Islet precursor cell (in vitro differentiated cells): Measurements from ENCODE around the gene ARL14EPL.

Experiments used
- DNase-seq: peaks from one replicate; pipeline ENCODE4 v3.0.0-alpha.2; 2018

ARL14EPL gene

DNA sequence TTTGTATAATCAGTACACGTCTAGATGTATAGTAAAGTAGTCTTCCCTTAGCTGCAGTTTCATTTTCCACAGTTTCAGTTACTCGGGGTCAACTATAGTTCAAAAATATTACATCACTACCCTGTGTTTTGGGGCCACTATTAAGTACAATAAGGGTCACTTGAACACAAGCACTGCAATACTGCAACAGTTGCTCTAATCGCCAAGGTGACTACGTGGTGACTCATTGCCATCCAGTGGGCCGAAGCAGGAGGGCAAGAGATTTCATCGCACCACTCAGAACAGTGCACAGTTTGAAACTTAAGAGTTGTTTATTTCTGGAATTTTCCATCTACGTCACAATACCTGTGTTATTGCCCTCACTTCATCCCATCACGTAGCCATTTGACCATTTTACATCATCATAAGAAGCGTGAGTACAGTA lies at the start of gene ARL14EPL:
TSS of gene ARL14EPL (plus strand) at position 379 of the 424 bp plus-strand sequence. CDS start 18,994 bp downstream, outside the sequence.
- DNase-seq: peak; percentile 78

DNA sequence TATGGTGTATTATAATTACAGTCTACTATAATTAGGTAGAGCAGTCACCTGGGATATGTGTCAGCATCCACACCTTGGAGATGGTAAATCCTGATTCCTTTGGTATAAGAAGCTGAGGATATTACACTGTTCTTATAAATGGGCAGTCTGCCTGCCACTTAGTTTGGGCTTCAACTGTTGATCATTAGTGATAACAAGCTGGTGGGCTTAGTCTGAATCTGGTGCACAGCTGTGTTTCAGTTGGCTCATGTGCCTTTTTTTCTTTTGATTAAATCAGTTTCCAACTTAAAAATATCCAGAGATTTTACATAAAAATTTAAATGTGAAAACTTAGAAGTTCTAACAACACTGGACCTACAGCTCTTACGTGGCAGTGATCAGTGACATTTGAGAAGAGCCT lies 48.8 kb upstream of the ARL14EPL start:
- no peak for DNase-seq

DNA sequence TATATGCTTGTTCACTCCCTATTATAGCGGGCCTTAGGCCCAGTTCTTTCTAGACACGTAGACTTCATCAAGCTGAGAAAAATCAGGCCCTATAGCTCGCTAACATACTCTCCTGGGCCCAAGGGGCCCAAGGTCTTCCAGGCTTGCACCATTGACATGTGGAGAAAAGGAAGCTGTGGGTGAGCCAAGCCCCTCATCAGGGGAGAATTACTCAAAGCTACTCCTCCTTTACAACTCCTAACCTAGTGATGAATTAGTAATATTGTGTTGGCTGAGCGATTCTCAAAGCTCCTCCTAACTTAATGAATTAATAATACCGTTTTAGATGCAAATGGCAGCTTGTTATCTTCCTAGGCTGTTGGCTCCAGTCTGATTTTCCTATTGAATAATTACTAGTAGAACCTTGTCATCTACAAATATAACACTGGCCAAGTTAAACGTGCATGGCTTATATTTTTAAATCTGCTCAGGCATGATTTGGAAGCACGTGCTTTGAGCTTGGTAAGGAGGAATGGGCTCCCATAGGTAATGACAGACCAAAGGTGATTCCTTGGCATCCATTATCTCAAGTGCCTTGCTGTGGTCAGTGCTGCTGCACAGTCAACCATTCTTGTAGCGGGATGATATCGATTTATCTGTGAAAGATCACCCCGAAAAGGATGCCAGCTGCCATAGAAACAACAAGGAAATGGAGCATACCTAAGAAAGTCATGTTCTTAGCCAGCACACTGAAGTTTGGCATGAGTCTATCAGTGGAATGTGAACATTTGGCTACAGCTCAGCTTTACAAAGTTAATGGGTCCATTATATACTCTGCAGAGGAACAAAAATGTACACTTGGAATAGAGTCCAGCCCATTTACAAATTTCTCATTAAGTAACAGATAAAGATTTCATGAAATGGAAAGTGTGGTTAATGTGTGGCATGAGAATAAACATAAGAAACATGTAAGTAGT lies 46.2 kb upstream of the ARL14EPL start:
- no peak for DNase-seq

DNA sequence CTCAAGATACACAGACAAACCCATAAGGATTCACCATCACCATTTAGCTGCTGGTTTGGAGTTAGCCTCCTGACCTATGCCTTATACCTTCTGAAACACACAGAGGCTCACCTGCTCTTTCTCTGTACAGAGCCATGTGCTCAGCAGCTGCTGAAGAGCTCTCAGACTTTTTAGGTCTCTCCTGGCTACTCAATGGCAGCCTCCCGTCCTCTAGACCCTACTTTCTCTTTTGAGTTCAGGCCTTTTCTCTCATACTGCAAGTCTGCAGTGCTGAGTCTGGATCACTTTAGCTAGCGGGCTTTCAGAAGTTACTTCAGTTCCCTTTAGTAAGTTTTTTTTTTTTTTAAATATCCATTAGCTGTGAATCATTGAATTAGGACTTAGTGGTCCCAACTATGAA lies 44.3 kb upstream of the ARL14EPL start:
- DNase-seq: no peak

DNA sequence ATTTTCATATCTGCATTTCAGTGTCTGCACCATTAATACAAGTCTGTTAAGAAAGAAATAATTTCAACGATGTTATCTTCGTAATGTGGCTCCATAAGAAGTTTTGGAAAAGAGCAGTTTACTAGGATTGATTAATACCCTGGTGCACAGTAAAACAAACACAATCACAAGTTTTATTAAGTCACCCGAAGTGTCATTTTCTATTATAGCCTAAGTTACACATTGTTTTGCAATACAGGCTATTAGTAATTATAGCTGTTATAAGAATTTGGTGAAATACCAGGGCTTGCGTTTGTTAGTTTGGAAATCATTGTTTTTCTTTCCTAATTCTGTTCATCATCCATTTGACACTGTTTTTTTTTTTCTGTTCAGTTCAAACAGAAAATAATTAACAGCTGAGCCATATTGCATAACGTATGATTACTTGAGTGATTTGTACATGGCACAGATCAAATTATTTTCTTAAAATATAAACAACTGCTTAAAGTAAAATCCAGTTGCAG lies 39.4 kb upstream of the ARL14EPL start:
- DNase-seq: no peak

DNA sequence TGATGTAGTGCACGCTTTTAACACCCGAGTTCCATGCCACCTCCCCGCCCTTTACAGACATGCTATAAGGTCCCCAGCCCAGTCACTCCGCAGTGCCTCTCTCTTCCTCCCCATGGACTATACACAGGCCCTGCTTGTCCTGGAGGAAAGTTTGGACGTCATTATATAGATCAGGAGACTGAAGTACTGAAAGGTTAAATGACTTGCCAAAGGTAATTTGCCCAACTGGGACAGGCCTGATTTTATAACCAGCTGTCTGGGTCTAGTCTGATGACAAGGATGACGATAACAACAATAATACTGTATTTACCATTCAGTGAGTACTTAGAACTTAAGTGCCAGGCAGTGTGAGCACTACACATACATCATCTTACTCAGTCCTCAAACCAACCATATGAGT lies 36.9 kb upstream of the ARL14EPL start:
- DNase-seq: no peak

DNA sequence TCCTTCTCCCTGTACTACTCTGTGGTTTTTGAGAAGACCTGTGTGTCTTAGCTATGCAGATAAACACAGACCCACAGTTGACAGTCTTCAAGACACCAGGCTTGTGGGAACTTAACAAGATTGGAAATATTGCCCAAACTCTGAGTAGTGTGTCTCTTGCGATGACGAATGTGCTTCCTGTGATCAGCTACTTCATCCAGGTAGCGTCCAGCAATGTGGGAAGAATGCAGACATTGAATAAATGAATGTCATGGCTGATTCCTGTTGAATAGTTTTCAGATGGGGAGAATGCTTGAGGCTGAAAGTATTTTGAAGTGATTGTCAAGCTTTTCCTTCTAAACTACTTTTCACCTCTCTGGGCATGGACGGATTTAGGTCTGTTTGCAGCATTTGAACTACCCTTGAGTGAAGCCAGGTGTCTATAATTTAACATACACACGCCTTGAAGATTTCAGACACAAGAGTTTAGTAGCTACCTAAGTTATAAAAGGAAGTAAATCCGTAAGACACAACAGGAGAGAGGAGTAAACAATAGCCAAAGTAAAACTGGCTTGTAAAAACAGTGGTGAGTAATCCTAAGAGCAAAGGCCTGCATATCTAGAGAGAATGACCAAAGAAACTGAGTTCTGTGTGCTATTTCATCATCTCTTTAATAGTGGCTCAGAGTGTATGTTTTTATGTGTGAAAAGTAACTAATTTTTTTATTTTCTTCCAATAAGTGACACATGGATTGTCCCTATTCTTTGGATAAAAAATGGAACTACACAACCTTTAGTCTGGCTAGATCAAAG lies 30.0 kb upstream of the ARL14EPL start:
- no peak for DNase-seq

DNA sequence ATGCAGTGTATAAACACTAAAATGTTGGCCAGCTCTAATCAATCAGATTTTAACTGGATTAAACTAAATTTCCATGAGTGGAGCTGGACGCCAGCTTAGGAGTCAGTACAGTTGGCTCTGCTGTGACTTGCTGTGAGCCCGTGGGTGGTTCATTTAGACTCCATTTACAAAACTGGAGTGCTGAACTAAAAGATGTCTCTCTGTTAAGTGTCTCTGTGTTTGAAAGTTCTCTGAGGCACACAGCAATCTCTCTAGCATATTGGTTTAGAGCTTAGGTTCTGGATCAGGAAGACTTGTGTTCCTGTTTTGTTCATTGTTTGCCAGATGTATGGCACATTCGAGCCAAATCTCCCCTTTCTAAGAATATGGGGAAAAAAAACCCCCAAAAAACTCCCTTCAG lies 28.0 kb upstream of the ARL14EPL start:
- DNase-seq: no peak

DNA sequence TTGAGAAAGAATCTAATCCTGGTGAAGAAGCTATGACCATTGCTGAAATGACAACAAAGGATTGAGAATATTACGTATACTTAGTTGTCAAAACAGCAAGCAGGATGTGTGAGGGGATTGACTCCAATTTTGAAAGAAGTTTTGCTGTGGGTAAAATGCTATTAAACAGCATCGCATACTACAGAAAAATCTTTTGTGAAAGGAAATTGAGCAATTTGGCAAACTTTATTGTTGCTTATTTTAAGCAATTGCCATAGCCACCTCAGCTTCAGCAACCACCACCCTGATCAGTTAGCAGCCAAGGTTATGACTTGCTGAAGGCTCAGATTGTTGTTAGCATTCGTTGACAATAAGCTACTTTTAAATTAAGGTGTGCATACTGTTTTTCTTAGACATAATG lies 22.5 kb upstream of the ARL14EPL start:
- no peak for DNase-seq

DNA sequence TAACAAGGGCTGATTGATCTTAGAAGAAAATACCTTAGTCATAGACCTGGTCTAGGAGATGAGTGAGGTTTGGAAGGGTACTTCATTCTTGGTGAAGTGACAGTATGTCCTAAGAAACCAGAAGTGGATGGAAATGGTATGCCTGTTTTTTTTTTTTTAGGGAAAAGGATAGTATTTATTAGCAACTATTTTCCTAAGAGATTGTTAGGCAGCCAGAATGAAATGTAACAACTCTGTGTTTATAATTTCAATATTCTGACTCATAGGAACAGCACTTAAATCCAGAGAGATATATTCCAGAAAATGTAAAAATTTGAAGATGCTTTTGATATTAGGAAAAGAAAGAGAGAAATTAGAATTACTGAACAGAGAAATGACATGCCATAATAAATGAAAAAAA lies 21.2 kb upstream of the ARL14EPL start:
- no peak for DNase-seq

DNA sequence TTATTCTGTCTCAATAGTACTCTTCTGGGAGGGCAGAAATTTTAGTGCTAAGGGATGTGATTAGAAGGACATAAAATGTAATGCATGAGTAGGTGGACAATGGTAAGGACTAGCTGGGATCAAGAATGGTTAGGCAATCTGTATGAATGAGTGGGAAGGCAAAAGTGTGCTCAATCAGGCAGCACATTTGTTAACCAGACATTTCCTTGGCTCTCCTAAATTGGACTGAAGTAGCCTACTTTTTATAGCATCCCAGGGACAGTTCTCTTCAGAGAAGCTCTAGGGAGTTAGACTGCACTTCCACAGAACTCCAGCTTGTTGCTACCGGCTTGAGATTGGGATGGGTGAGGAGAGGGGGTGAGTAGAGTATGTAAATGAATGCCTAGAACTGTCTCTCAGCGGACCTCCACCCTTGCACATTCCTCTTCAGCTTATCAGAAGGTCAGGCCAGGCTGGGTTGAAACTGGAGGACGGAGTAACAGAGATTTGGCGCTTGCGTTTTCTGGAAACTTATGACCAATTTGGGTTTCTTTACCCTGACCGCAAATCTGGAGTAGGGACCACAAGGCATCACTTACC lies 19.0 kb upstream of the ARL14EPL start:
- DNase-seq: no peak

DNA sequence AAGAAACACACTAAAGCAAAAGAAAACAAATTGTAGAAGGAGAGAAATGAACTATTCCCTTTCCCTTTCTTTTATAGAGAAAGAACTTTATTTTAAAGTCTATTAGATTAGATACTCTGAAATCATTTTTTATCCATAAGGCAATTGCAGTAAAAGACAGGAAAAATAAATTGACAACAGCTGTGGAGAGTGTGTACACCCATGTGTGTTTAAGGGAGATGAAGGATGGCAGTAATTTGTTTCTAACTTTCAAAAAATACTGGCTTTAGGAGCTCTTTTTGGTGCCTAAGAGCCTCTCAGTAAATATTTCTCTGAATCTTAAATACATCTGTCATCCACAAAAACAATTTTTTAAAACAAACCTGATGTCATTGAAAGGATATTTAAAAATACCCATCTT lies 18.3 kb upstream of the ARL14EPL start:
- DNase-seq: no peak

DNA sequence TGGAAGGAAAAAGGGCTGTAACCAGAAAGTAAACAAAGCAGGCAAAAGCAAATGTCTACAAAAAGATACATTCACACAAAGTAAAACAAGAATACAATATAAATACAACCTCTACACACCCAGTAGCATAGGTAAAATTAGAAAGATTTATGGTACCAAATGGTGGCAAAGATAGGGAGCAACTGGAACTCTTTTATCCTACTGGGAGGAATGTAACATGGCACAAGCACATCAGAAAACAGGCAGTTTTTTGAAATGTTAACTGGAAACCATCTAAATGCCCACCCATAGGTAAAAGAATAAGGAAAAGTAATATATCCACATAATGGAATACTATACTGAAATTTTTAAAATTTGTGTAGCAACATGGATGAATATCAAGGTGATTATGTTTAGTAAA lies 8.7 kb upstream of the ARL14EPL start:
- no peak for DNase-seq

DNA sequence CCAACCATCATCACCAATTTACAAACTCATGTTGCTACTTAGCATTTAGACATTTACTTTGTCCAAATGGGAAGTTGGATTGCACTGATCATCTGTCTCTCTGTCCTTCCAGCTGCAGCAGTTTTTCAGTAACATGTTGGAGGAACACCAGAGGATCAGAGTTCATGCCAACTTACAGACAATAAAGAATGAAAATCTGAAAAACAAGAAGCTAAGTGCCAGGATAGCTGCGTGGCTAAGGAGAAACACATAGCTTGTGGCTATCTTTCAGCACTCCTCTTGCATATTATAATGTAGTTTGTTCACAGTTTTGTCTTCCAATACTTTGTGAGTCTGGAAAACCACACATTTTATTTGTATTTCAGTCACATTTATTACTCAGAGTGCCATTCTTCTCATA lies 6.4 kb upstream of the ARL14EPL start:
- no peak for DNase-seq

DNA sequence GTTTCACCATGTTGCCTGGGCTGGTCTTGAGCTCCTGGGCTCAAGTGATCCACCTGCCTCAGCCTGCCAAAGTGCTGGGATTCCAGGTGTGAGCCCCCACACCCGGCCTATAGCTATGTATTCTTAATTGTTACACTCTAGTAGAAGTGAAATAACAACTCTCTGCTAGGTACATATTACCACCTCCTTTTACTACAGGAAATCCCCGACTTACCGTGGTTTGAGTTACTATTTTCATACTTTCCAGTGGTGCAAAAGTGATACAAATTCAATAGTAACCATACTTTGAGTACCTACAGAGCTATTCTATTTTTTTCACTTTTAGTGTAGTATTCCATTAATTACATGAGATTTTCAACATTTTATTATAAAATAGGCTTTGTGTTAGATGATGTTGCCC lies 719 bp downstream of the ARL14EPL start:
- no peak for DNase-seq

DNA sequence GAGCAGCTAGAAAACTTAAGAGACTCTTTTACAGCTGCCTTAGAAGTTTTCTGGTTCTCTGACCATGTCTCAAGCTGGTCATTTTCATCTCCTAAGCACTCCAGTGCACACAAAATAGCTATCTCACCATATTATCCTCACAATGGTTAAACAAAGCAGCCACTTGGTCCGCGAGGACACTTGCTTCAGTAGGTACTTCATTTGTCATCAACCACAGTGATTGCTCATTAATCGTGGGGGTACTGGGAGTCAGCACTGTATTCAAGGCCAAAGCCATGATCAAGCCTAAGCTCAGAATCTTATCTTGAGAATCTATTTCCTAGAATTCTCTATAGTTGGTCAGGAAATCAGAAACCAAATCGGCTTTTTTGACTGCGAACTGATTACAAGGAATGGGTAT lies 2.9 kb downstream of the ARL14EPL start:
- no peak for DNase-seq

DNA sequence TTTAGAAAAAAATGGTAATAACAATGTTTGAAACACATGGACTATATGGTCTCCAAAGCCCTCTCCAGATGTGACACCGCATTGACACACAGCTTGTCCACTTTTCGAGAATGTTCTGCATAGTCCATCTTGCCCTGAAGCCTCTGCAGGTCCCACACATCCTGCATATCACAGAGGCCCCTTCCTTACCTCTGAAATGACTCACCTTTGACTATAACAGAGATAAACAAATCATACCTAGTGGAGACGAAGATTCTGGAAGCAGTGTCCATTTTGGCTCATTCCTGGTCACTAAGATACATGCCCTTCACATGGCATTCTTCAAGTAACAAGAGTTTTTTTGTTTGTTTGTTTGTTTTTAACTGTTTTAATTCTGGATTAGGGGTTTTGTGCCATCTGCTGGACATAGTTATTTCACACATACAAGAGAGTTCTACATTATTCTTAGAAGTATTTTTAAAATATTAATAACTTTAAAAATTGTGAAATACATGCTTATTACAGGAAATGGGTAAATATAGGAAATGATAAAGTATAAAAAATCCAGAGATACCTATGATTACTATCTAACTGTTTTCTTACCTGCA lies 5.1 kb downstream of the ARL14EPL start:
- DNase-seq: no peak

DNA sequence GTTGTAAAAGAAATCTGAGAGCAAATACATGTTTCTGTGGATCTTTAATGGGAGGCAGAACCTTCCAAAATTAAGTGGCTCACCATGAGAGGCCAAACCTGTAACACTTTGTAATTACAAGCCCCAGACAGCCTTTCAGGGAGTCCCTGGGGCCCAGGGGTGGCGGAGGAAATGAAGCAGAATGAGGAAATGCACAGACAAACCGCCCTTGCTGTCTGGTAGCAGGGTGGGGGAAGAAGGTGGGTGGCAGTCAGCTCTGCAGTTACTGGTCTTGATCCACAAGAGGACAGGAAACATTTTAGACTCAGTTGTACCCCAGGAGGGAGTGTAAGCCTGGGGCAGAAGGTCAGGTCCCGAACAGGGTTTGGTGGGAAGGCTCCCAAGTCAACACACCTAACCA lies 6.5 kb downstream of the ARL14EPL start:
- no peak for DNase-seq

DNA sequence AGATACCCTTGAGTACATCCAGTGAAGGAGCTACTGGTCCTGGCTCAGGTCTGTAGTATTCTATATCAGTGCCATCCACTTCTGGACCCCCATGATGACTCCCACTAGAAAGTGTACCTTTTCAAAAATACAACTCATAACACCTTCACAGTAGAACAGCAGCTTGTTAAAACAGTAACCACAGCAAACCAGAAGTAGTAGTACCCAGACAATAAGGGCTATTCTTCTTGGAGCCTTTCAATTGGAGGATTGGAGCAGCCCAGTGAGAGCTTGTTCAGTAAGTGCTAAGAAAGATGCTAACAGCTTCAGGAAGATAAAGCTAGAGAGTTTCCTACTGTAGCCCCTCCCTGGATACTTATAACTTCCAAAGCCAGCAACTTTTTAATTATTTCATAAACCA lies 10.1 kb downstream of the ARL14EPL start:
- DNase-seq: no peak

DNA sequence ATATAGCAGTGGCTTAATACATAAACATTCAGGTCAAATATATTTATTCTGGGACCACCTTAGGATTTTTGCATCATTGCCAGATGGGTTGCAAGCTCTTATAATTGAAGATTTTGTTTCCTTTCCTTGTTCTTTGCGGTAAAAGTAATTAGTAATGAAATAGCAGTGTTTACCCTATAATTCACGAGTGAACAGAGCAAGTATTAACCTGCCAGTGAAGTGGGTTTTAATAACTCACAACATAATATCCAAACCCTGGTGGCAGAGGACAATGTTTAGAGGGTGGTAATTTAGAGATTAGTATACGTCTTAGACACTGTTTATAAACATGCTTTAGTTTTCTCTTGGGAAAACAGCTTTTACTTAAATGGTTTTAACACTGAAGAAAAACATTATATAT lies 11.8 kb downstream of the ARL14EPL start:
- DNase-seq: no peak

DNA sequence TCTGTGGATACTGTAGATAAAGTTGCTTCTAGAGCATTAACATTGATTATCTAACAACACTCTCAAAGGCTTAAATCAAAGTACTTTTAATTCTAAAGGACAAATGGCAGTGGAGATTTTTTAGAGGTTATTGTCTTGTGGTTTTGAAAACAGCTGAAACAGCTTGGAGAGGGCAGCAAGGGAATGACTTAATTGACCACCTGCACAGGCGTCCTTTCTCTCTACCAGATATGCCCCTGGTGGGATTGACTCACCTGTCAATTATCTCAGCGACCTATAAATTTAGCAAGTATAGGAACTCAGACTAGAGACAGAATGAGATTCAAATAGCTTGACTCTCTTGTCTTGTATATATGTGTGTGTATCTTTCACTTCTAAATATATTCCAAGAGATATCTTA lies 13.5 kb downstream of the ARL14EPL start:
- DNase-seq: no peak

DNA sequence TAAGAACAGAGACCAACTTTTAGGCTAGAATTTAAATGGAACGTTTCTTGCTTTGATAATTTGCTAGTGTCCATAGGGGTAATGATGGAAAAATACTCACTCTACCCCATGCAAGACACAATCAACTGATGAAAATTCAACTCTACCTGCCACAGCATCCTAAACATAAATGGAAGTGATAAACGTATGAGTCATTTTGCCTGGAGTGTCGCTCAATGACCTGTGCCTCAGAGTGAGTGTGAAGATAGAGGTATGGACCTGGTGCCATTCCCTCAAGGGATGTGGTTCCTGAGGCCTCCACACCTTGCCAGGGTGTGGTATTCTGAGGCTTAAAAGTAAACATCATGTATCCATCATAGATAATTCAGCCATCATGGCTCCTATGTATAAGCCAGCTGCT lies 14.0 kb downstream of the ARL14EPL start:
- DNase-seq: no peak

DNA sequence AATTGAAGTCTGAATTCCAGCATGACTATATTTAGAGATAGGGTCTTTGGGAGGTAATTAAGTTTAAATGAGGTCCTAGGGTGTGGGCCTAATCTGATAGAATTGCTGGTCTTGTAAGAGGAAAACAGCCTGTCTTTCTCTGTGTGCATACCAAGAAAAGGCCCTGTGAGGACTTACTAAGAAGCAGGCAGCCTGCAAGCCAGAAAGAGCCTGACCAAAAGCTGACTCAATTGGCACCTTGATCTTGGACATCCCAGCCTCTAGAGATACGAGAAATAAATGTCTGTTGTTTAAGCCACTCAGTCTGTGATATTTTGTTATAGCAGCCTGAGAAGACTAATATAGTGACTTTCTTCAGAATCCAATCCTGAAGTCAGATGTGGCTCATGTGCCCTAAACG lies 14.6 kb downstream of the ARL14EPL start:
- DNase-seq: no peak
